NCI-H2196 (cell line): ENCODE measurements around the gene RHOG.
"Not testable (repeated sequence)": the region's sequence is repeated elsewhere in the genome, so short reads cannot be mapped to it uniquely, and the experiment has no call there.

Experiments used
- DNase-seq: peaks from one replicate; lab custom pipeline; 2025; ENCODE audit not compliant: unreplicated experiment; lab: John Stamatoyannopoulos, UW

Gene RHOG

GRCh38 chr11:3834664-3835461 is 5.9 kb downstream of the RHOG start:
- no peak for DNase-seq

- DNase-seq, result no peak
Measured at GRCh38 chr11:3834349-3834663, 6.5 kb downstream of the RHOG start.

GRCh38 chr11:3833449-3833848 is 7.3 kb downstream of the RHOG start:
- no peak for DNase-seq

GRCh38 chr11:3832816-3833215 is 7.9 kb downstream of the RHOG start:
- DNase-seq, result no peak

- no peak for DNase-seq
Measured at GRCh38 chr11:3831378-3832239, 9.2 kb downstream of the RHOG start.

GRCh38 chr11:3830730-3831129 is 10.0 kb downstream of the RHOG start:
- no peak for DNase-seq

GRCh38 chr11:3830088-3830487 is 10.7 kb downstream of the RHOG start:
- DNase-seq, result no peak

- no peak for DNase-seq
Measured at GRCh38 chr11:3827434-3828186, 13.1 kb downstream of the RHOG start.

- no peak for DNase-seq
Measured at GRCh38 chr11:3826721-3827120, 14.0 kb downstream of the RHOG start.

- DNase-seq, result no peak
Measured at GRCh38 chr11:3825473-3826154, 15.1 kb downstream of the RHOG start.

- no peak for DNase-seq
Measured at GRCh38 chr11:3824714-3825472, 15.9 kb downstream of the RHOG start.

GRCh38 chr11:3823762-3824506 is 16.8 kb downstream of the RHOG start:
- DNase-seq, result no peak

GRCh38 chr11:3823303-3823702 is 17.5 kb downstream of the RHOG start:
- no peak for DNase-seq

- no peak for DNase-seq
Measured at GRCh38 chr11:3822312-3822711, 18.4 kb downstream of the RHOG start.

GRCh38 chr11:3820971-3821370 is 19.8 kb downstream of the RHOG start:
- no peak for DNase-seq

GRCh38 chr11:3817181-3817800 is 23.5 kb downstream of the RHOG start:
- no peak for DNase-seq

GRCh38 chr11:3816673-3817072 is 24.1 kb downstream of the RHOG start:
- DNase-seq, result no peak

GRCh38 chr11:3815845-3816244 is 24.9 kb downstream of the RHOG start:
- no peak for DNase-seq

GRCh38 chr11:3814832-3815231 is 25.9 kb downstream of the RHOG start:
- not testable (repeated sequence) for DNase-seq
